ENCODE data around the gene ACSS1.

The ACSS1 gene

GRCh38 chr20:25044660-25045342, 13.1 kb downstream of the ACSS1 start:
- ATAC-seq, result no peak
- TF ChIP-seq BACH2 (CRISPR knock-in tag; IDR thresholded peaks at IDR 0.05; ENCODE audit: borderline replicate concordance), result no peak
- no peak for TF ChIP-seq PATZ1 (CRISPR knock-in tag; IDR thresholded peaks at IDR 0.05; ENCODE audit: borderline replicate concordance)
- TF ChIP-seq ESRRG (CRISPR knock-in tag; IDR thresholded peaks at IDR 0.05), result no peak
- TF ChIP-seq ISL1 (CRISPR knock-in tag; IDR thresholded peaks at IDR 0.05), result no peak
- TF ChIP-seq ARNTL (CRISPR knock-in tag; IDR thresholded peaks at IDR 0.05; ENCODE audit: borderline replicate concordance, low read depth), result no peak
- no peak for TF ChIP-seq PPARA (CRISPR knock-in tag; IDR thresholded peaks at IDR 0.05; ENCODE audit: borderline replicate concordance)
- no peak for TF ChIP-seq OSR1 (CRISPR knock-in tag; IDR thresholded peaks at IDR 0.05)
- TF ChIP-seq GLIS3 (CRISPR knock-in tag; IDR thresholded peaks at IDR 0.05), result no peak
- TF ChIP-seq RARB (CRISPR knock-in tag; IDR thresholded peaks at IDR 0.05), result no peak
- TF ChIP-seq TOX (CRISPR knock-in tag; IDR thresholded peaks at IDR 0.05; ENCODE audit: borderline replicate concordance), result no peak
- TF ChIP-seq, protein P1, sequence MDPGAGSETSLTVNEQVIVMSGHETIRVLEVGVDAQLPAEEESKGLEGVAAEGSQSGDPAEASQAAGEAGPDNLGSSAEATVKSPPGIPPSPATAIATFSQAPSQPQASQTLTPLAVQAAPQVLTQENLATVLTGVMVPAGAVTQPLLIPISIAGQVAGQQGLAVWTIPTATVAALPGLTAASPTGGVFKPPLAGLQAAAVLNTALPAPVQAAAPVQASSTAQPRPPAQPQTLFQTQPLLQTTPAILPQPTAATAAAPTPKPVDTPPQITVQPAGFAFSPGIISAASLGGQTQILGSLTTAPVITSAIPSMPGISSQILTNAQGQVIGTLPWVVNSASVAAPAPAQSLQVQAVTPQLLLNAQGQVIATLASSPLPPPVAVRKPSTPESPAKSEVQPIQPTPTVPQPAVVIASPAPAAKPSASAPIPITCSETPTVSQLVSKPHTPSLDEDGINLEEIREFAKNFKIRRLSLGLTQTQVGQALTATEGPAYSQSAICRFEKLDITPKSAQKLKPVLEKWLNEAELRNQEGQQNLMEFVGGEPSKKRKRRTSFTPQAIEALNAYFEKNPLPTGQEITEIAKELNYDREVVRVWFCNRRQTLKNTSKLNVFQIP (CRISPR knock-in tag; IDR thresholded peaks at IDR 0.05; ENCODE audit: borderline replicate concordance, low read depth), result no peak
- TF ChIP-seq ZNF70 (CRISPR knock-in tag; IDR thresholded peaks at IDR 0.05), result no peak
- no peak for TF ChIP-seq ZFP3 (CRISPR knock-in tag; IDR thresholded peaks at IDR 0.05)
- no peak for TF ChIP-seq TCF4 (CRISPR knock-in tag; IDR thresholded peaks at IDR 0.05; ENCODE audit: borderline replicate concordance)
- no peak for TF ChIP-seq ZNF565 (CRISPR knock-in tag; conservative IDR thresholded peaks at IDR 0.05; ENCODE audit: low read depth)

DNA sequence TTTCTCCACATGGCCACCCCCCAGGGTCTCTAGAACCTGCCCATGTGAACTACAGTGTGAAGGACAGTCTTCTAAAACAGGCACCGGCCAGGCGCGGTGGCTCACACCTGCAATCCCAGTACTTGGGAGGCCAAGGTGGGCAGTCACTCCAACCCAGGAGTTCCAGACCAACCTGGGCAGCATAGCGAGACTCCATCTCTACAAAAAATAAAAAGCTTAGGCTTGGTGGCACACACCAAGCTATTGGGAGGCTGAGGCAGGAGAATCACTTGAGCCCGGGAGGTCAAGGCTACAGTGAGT, 13.7 kb downstream of the ACSS1 start:
- TF ChIP-seq ARNTL (CRISPR knock-in tag; IDR thresholded peaks at IDR 0.05; ENCODE audit: borderline replicate concordance, low read depth) (no peak), CSRNP3 (CRISPR knock-in tag; IDR thresholded peaks at IDR 0.05) (no peak), ZFP3 (CRISPR knock-in tag; IDR thresholded peaks at IDR 0.05) (no peak)
- ATAC-seq, result no peak

GRCh38 chr20:25043499-25044260, 14.3 kb downstream of the ACSS1 start:
- TF ChIP-seq ISL1 (CRISPR knock-in tag; IDR thresholded peaks at IDR 0.05), result no peak
- TF ChIP-seq PPARA (CRISPR knock-in tag; IDR thresholded peaks at IDR 0.05; ENCODE audit: borderline replicate concordance), result no peak
- no peak for TF ChIP-seq OSR1 (CRISPR knock-in tag; IDR thresholded peaks at IDR 0.05)
- TF ChIP-seq TOX (CRISPR knock-in tag; IDR thresholded peaks at IDR 0.05; ENCODE audit: borderline replicate concordance), result no peak
- no peak for TF ChIP-seq ZFP30 (CRISPR knock-in tag; IDR thresholded peaks at IDR 0.05)
- no peak for TF ChIP-seq TSHZ2 (CRISPR knock-in tag; IDR thresholded peaks at IDR 0.05)
- no peak for TF ChIP-seq BACH2 (CRISPR knock-in tag; IDR thresholded peaks at IDR 0.05; ENCODE audit: borderline replicate concordance)
- no peak for TF ChIP-seq RARB (CRISPR knock-in tag; IDR thresholded peaks at IDR 0.05)
- TF ChIP-seq ZNF8 (CRISPR knock-in tag; IDR thresholded peaks at IDR 0.05), result no peak
- TF ChIP-seq ARNTL (CRISPR knock-in tag; IDR thresholded peaks at IDR 0.05; ENCODE audit: borderline replicate concordance, low read depth), result no peak
- no peak for ATAC-seq

All from SK-N-SH treated with all-trans-retinoic acid at 6 μM for 48 hours (cell line).